Neural cell (in vitro differentiated cells): Measurements from ENCODE around the gene MS4A15.

Experiments
- CTCF ChIP-seq: fragments of 450-650 bp; IDR thresholded peaks from 2 replicates; pipeline ENCODE4 v1.5.1; 2014; ENCODE audit warnings: antibody characterized with exemption, mild to moderate bottlenecking, moderate library complexity; ENCODE audit not compliant: poor library complexity, severe bottlenecking
- EP300 ChIP-seq: fragments of 450-650 bp; conservative IDR thresholded peaks from 2 replicates; pipeline ENCODE4 v1.6.1; 2014; ENCODE audit warnings: antibody characterized with exemption, mild to moderate bottlenecking, moderate library complexity; ENCODE audit not compliant: poor library complexity, severe bottlenecking
- EZH2 ChIP-seq: fragments of 200-600, 300-800 bp; shearing (Covaris generic), sonication (generic); IDR thresholded peaks from 2 replicates; pipeline ENCODE4 v1.6.1; 2014; ENCODE audit warnings: antibody characterized with exemption, low read length, borderline replicate concordance, mild to moderate bottlenecking; ENCODE audit not compliant: insufficient read depth, poor library complexity, severe bottlenecking
- MXI1 ChIP-seq: fragments of 450-650 bp; conservative IDR thresholded peaks from 2 replicates; pipeline ENCODE4 v1.6.1; 2014; ENCODE audit warnings: antibody characterized with exemption, mild to moderate bottlenecking; ENCODE audit not compliant: poor library complexity, severe bottlenecking
- POLR2AphosphoS5 ChIP-seq: IDR thresholded peaks from 2 replicates; pipeline ENCODE4 v1.6.1; 2012
- REST ChIP-seq: IDR thresholded peaks from 2 replicates; pipeline ENCODE4 v1.6.1; 2012; ENCODE audit warnings: borderline replicate concordance
- SMC3 ChIP-seq: fragments of 450-650 bp; conservative IDR thresholded peaks from 2 replicates; pipeline ENCODE4 v1.6.1; 2014; ENCODE audit warnings: antibody characterized with exemption, mild to moderate bottlenecking, moderate library complexity; ENCODE audit not compliant: poor library complexity
- TAF1 ChIP-seq: IDR thresholded peaks from 2 replicates; pipeline ENCODE4 v1.6.1; 2012; ENCODE audit warnings: low read depth

DNA sequence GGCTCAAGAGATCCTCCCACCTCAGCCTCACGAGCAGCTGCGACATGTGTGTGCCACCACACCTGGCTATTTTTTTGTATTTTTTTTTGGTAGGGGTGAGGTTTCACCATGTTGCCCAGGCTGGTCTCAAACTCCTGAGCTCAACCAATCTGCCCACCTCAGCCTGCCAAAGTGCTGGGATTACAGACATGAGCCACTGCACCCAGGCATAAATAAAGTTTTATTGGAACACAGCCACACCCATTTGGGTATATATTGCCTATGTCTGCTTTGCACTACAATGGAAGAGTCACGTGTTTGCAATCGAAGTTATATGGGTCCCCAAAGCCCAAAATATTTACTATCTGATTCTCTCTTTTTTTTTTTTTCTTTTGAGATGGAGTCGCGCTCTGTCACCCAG is 1.8 kb upstream of the MS4A15 start:
- TF ChIP-seq SMC3 (no peak), REST (no peak), CTCF (no peak), POLR2AphosphoS5 (no peak), EP300 (no peak), EZH2 (no peak), TAF1 (no peak), MXI1 (no peak)
